ENCODE measurements around the gene PUS10.

GRCh38 chr2:60960706-60961105 lies 57.3 kb downstream of the PUS10 start:
- TF ChIP-seq POLR2AphosphoS5 (IDR thresholded peaks at IDR 0.05) (no peak), CTCF (IDR thresholded peaks at IDR 0.05) (no peak)
